Nasal cavity respiratory epithelium epithelial cell of viscerocranial mucosa (primary cell): Measurements from ENCODE around the gene TAOK1. TPM values are rescaled to one million over a fixed set of nuclear protein-coding genes. Genes with fewer than 3 reads are reported as not detected.

Experiments used
- total RNA-seq: library from RNA; depleted of rRNA; stranded (reverse); fragments of >200 nt; gene quantifications from 2 replicates; pipeline ENCODE4 v1.2.3, GENCODE V29; 2014

The TAOK1 gene
- 48.9 and 65.1 TPM in 2 replicates for total RNA-seq

GRCh38 chr17:29389982-29390850, at the start of gene TAOK1:
Gene TAOK1 (plus strand): TSS chr17:29390363. CDS start chr17:29451549, 61,186 bp downstream.

GRCh38 chr17:29566473-29567303, 176.5 kb downstream of the TAOK1 start, which contains the start of gene ABHD15:
Gene ABHD15 (minus strand): TSS chr17:29567037. CDS start chr17:29566966, 71 bp downstream.

DNA sequence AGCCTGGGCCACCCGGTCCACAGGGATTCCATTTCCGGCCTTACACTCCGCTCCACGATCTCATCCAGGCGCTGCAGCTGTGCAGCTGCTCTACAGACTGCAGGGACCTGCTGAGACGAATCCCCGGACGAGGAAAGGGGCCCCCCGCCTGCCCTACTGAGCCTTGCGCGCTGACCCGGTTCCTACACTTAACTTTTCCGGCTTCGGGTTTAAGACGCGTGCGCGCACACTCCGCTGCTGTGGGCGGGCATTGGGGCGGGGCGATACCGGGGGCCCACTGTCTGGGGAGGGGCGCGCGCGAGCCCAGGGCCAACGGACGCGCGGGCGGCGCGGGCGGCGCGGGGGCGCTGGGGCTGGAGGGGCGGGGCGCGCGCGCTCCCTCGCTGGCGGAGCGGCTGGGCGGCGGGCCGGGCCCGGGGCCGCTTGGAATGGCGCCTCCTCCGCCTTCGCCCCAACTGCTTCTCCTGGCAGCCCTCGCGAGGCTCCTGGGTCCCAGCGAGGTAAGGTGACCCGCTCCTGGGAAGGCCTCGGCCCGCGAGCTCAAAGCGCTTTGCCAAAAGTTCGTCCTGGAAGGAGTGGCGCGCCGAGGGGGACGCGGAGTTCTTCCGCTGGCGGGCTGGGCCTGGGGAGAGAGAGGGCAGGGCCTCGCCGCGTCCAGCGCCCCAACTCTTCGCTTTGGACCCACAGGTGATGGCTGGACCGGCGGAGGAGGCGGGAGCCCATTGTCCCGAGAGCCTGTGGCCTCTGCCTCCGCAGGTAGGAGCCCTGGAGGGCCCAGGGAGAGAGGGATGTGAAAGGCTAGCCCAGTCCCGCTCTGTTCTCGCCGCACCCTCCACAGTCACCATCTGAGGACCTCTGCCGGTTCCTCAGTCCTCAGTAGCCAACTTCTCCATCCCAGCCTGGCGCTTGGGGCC, 178.4 kb downstream of the TAOK1 start, which contains the start of gene TP53I13:
Gene TP53I13, plus strand, starts transcription at position 371 of the 914 bp plus-strand sequence. Its CDS starts 58 bp downstream, at position 429.

GRCh38 chr17:29589524-29590410, 199.6 kb downstream of the TAOK1 start, which contains the start of gene GIT1:
Gene GIT1 (minus strand): TSS chr17:29589648. CDS start chr17:29589378, 270 bp downstream.

GRCh38 chr17:29592850-29593551, 202.8 kb downstream of the TAOK1 start, which contains the start of gene ANKRD13B:
Gene ANKRD13B (plus strand): TSS chr17:29593132. CDS start chr17:29593622, 490 bp downstream.

Other genes starting within 250 kb of the TAOK1 start
- gene MYO18A, start 210.0 kb upstream of the TAOK1 start, total RNA-seq = 40.0 and 75.8 TPM in 2 replicates
- gene CRYBA1, start 143.5 kb upstream of the TAOK1 start, total RNA-seq = not detected in 2 replicates
- 39.6 and 76.3 TPM in 2 replicates for gene NUFIP2, start 96.2 kb upstream of the TAOK1 start, total RNA-seq
- gene ABHD15, start 176.7 kb downstream of the TAOK1 start, total RNA-seq = 4.8 and 9.7 TPM in 2 replicates
- gene TP53I13, start 178.3 kb downstream of the TAOK1 start, total RNA-seq = 21.5 and 29.4 TPM in 2 replicates
- gene GIT1, start 199.3 kb downstream of the TAOK1 start, total RNA-seq = 26.7 and 54.2 TPM in 2 replicates
- 3.8 and 16.9 TPM in 2 replicates for gene ANKRD13B, start 202.8 kb downstream of the TAOK1 start, total RNA-seq
- gene CORO6, start 232.5 kb downstream of the TAOK1 start, total RNA-seq = 1.0 and 2.8 TPM in 2 replicates